BJ (cell line): ENCODE measurements around the gene ESYT3. TPM values are rescaled to one million over a fixed set of nuclear protein-coding genes. Genes with fewer than 3 reads are reported as not detected.

Experiments used
- CTCF ChIA-PET: fragments of 350-600 bp; formaldehyde crosslinking; extraction: SDS; loops from one replicate; lab custom pipeline; 2021; ENCODE audit warnings: antibody characterized with exemption, inconsistent platforms; lab: Yijun Ruan, JAX
- POLR2A ChIA-PET: fragments of 300-600 bp; sonication (Branson Sonifier 250); formaldehyde crosslinking; extraction: SDS; loops from one replicate; lab custom pipeline; 2021; ENCODE audit warnings: antibody characterized with exemption; lab: Charles Lee
- DNase-seq: peaks from one replicate; pipeline ENCODE4 v3.0.0-alpha.2; 2011; ENCODE audit warnings: low read depth
- H3K27me3 ChIP-seq: 2 replicates; pipeline ENCODE4 v1.6.0; 2011; ENCODE audit warnings: low read length; ENCODE audit not compliant: control insufficient read depth, insufficient read depth
- H3K36me3 ChIP-seq: 2 replicates; pipeline ENCODE4 v1.5.1; 2011; ENCODE audit warnings: low read length; ENCODE audit not compliant: control insufficient read depth, insufficient read depth
- H3K4me3 ChIP-seq: 2 replicates; pipeline ENCODE4 v1.5.1; 2011; ENCODE audit warnings: low read depth, mild to moderate bottlenecking, control low read depth, low read length
- polyA plus RNA-seq: library from polyadenylated mRNA; depleted of rRNA; stranded (reverse); fragments of >200 nt; gene quantifications from 2 replicates; pipeline ENCODE4 v1.2.3, GENCODE V29; 2011
- TF ChIP-seq, protein P1 (sequence below): IDR thresholded peaks from 2 replicates; pipeline ENCODE4 v1.5.1; 2011; ENCODE audit warnings: low read depth, mild to moderate bottlenecking, control low read depth, inconsistent platforms, low read length, moderate library complexity; ENCODE audit not compliant: insufficient read depth

ESYT3 gene
- polyA plus RNA-seq, 1 experiment: 0.09 TPM

DNA sequence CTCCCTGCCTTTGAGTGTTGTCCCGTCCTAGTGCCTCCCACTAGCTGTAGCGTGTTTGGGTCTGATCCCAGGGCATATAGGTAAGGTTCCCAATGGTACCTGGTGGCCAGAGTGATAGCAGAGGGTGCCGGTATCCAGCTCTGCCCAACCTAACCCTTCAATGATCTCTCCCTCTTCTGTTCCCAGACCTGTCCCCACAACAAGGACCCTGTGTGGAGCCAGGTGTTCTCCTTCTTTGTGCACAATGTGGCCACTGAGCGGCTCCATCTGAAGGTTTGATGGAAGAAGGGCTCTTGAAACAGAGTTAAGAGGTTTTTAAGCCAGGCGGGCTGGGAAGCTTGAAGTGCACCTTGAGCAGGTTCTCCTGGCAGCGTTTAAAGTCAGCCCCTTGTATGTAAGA is 35.5 kb downstream of the ESYT3 start:
- ChIA-PET POLR2A (no interaction called here), CTCF (interaction anchor here (1.9 to 5.2 kb wide), 3 partner anchors 10 to 454 kb away, joined by 7 to 42 read pairs (median 10); no protein-coding TSS in a partner anchor)
- H3K4me3 ChIP-seq: no peak overlapping the region
- TF ChIP-seq, protein P1, sequence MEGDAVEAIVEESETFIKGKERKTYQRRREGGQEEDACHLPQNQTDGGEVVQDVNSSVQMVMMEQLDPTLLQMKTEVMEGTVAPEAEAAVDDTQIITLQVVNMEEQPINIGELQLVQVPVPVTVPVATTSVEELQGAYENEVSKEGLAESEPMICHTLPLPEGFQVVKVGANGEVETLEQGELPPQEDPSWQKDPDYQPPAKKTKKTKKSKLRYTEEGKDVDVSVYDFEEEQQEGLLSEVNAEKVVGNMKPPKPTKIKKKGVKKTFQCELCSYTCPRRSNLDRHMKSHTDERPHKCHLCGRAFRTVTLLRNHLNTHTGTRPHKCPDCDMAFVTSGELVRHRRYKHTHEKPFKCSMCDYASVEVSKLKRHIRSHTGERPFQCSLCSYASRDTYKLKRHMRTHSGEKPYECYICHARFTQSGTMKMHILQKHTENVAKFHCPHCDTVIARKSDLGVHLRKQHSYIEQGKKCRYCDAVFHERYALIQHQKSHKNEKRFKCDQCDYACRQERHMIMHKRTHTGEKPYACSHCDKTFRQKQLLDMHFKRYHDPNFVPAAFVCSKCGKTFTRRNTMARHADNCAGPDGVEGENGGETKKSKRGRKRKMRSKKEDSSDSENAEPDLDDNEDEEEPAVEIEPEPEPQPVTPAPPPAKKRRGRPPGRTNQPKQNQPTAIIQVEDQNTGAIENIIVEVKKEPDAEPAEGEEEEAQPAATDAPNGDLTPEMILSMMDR: no peak
- no peaks in the 10 kb centered on the region for H3K27me3 ChIP-seq
- no peak for DNase-seq
- H3K36me3 ChIP-seq: no peaks in the 10 kb centered on the region

DNA sequence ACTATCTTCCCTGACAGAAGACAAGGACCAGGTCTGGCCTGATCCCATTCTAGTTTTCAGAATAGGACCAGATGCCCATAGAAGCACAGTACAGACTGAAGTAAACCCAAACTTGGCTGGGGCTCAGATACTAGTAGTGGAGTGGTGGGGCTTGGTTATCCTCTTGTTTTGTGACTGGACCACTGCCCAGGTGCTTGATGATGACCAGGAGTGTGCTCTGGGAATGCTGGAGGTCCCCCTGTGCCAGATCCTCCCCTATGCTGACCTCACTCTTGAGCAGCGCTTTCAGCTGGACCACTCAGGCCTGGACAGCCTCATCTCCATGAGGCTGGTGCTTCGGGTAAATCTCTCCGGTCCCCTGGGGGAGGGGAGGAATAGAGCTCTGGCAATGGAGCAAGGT is 36.3 kb downstream of the ESYT3 start:
- POLR2A ChIA-PET: no interaction called here
- no peak for DNase-seq
- no peaks in the 10 kb centered on the region for H3K36me3 ChIP-seq
- TF ChIP-seq, protein P1: no peak
- H3K27me3 ChIP-seq: no peaks in the 10 kb centered on the region
- CTCF ChIA-PET: interaction anchor here (1.2 to 5.2 kb wide), 3 partner anchors 9 to 453 kb away, joined by 3 to 42 read pairs (median 7); no protein-coding TSS in a partner anchor
- H3K4me3 ChIP-seq: no peak overlapping the region

DNA sequence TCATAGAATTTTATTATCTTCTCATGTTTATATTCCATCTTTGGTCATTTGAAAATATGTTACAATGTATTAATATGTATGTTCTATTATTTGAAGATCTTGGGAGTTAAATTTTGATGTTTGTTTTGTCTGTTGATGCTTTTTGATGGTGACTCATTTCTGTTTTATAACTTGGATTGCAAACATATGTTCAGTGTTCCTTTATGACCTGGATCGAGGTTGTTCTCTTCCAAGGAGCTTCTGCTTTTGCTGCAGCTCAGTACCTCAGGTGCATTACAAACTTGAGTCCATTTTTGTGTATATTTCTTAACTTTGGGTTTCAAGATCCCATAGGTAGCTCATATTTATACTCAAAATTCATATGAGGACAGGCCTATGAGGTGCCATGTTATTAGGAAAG is 37.1 kb downstream of the ESYT3 start:
- Histone ChIP-seq H3K4me3 (no peak overlapping the region), H3K36me3 (no peaks in the 10 kb centered on the region), H3K27me3 (no peaks in the 10 kb centered on the region)
- ChIA-PET CTCF (interaction anchor here (0.7 to 5.2 kb wide), 6 partner anchors 8 to 452 kb away, joined by 3 to 42 read pairs (median 4); no protein-coding TSS in a partner anchor), POLR2A (no interaction called here)
- DNase-seq: no peak
- TF ChIP-seq, protein P1: no peak

DNA sequence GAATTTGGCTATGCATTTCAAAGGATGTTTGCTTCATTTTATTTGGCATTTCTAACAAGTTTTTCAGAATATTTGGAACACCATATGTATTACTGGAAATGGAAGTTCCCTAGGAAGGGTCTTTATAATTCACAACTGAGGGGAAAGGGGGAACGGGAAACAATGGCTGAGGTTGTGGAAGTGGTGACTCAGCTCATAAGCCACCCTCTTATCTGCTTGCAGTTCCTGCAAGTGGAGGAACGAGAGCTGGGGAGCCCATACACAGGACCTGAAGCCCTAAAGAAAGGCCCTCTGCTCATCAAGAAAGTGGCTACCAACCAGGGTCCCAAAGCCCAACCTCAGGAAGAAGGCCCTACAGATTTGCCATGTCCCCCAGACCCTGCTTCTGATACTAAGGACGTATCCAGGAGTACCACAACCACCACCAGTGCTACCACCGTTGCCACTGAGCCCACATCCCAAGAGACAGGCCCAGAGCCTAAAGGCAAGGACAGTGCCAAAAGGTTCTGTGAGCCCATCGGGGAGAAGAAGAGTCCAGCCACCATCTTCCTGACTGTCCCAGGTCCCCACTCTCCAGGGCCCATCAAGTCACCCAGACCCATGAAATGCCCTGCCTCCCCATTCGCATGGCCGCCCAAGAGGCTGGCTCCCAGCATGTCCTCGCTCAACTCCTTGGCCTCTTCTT is 37.9 kb downstream of the ESYT3 start:
- ChIA-PET CTCF (interaction anchor here (0.7 to 1.6 kb wide), 4 partner anchors 11 to 451 kb away, joined by 3 to 5 read pairs (median 4); no protein-coding TSS in a partner anchor), POLR2A (no interaction called here)
- Histone ChIP-seq H3K4me3 (no peak overlapping the region), H3K27me3 (no peaks in the 10 kb centered on the region), H3K36me3 (no peaks in the 10 kb centered on the region)
- DNase-seq: no peak
- TF ChIP-seq, protein P1: no peak

DNA sequence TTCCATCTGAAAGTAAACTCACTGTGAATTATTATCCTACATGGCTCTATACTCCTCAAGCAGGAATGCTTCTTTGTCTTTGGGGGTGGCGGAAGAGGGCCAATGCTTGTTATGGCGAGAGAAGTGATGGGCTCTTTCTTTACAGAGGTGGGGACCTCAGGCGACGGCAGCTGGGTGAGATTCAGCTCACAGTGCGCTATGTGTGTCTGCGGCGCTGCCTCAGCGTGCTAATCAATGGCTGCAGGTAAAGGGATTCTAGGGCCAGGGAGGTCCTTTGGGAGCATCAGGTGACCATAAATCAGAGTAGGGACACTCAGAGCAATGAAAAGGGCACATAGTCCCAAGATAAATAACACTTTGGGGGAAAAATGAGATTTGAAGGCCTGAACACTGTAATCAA is 39.0 kb downstream of the ESYT3 start:
- DNase-seq: no peak
- H3K36me3 ChIP-seq: no peaks in the 10 kb centered on the region
- ChIA-PET CTCF (no interaction called here), POLR2A (no interaction called here)
- no peak overlapping the region for H3K4me3 ChIP-seq
- no peaks in the 10 kb centered on the region for H3K27me3 ChIP-seq
- TF ChIP-seq, protein P1: no peak
